ENCODE measurements around the gene POT1. TPM values are rescaled to one million over a fixed set of nuclear protein-coding genes. Genes with fewer than 3 reads are reported as not detected.

The POT1 gene
- total and polyA plus RNA-seq, 2 donors (not counting 3 experiments of a cell fraction or from before 2014, with no cell fraction given) = 11.1 to 22.4 TPM

DNA sequence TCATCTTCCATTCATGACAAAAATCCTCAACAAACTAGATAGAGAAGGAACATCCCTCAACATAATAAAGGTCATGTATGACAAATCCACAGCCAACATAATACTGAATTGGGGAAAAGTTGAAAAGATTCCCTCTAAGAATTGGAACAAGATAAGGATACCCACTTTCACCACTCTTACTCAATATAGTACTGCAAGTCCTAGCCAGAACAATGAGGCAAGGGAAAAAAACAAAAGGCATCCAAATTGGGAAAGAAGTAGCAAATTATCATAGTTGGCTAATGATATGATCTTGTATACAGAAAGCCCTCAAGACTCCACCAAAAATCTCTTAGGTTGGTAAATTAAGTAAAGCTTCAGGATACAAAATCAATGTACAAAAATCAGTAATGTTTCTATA is 4.7 kb downstream of the POT1 start:
- POLR2A ChIA-PET = no interaction called here
- Histone ChIP-seq H3K4me1 (ENCODE audit: control insufficient read depth, extremely low read depth, insufficient read depth, low read length) (peaks cover 22% of the 10 kb centered on the region), H3K9ac (replicated peaks; ENCODE audit: extremely low read depth, insufficient read depth, low read length) (no peak overlapping the region), H2AFZ (ENCODE audit: low read depth, low read length) (no peak overlapping the region), H3K27me3 (ENCODE audit: control insufficient read depth in 2 of 2, insufficient read depth in 2 of 2, low read length in 2 of 2) (no peaks in the 10 kb centered on the region), H4K20me1 (replicated peaks; ENCODE audit: control insufficient read depth, extremely low read depth, insufficient read depth, low read length) (no peaks in the 10 kb centered on the region), H3K36me3 (ENCODE audit: control insufficient read depth in 2 of 2, extremely low read depth in 1 of 2, insufficient read depth in 2 of 2, low read length in 2 of 2) (peaks cover 0 to 2% of the 10 kb centered on the region in 2 experiments), H3K27ac (ENCODE audit: insufficient read depth, low read depth, low read length) (no peak overlapping the region), H3K9me3 (replicated peaks; ENCODE audit: control insufficient read depth, insufficient read depth, low read length) (no peaks in the 10 kb centered on the region), H3K4me3 (replicated peaks in 1 of 3; ENCODE audit: insufficient read depth in 1 of 3, low read depth in 1 of 3, low read length in 3 of 3) (no peak overlapping the region), H3K79me2 (ENCODE audit: control insufficient read depth, insufficient read depth, low read length) (peaks cover 74% of the 10 kb centered on the region), H3K9me1 (replicated peaks; ENCODE audit: control insufficient read depth, extremely low read depth, insufficient read depth, low read length) (no peaks in the 10 kb centered on the region), H3K4me2 (ENCODE audit: insufficient read depth, low read length) (no peak overlapping the region)
- BruUV-seq (replicated peaks) = no TSS peak
- intact Hi-C loops (cut with micrococcal nuclease) = loop anchor here (5.0 kb wide), 1 partner anchor 1283 kb away; no protein-coding TSS in a partner anchor
- no peak for DNase-seq (ENCODE audit: low read depth, low spot score)
- dilution Hi-C loops (cut with MboI; ENCODE audit: extremely low pct_ligation_motif_present, low sequenced_read_pairs) = no loop called here
- FAIRE-seq = no peak
- TF ChIP-seq EZH2 (IDR thresholded peaks at IDR 0.05; ENCODE audit: borderline replicate concordance, low read depth, low read length, severe bottlenecking) (no peak), MYC (IDR thresholded peaks at IDR 0.05; ENCODE audit: low read depth, low read length) (no peak), GATA2 (IDR thresholded peaks at IDR 0.05; ENCODE audit: insufficient read depth, insufficient read length, low read depth, low read length) (no peak), POLR2AphosphoS5 (IDR thresholded peaks at IDR 0.05; ENCODE audit: insufficient read depth, low read depth, low read length) (no peak), POLR2A (IDR thresholded peaks at IDR 0.05; ENCODE audit: low read depth, low read length) (no peak), JUN (IDR thresholded peaks at IDR 0.05; ENCODE audit: borderline replicate concordance, insufficient read depth, insufficient read length, low read depth) (no peak), FOS (IDR thresholded peaks at IDR 0.05; ENCODE audit: borderline replicate concordance, insufficient read depth, low read length) (no peak)
- TF ChIP-seq, protein P1, sequence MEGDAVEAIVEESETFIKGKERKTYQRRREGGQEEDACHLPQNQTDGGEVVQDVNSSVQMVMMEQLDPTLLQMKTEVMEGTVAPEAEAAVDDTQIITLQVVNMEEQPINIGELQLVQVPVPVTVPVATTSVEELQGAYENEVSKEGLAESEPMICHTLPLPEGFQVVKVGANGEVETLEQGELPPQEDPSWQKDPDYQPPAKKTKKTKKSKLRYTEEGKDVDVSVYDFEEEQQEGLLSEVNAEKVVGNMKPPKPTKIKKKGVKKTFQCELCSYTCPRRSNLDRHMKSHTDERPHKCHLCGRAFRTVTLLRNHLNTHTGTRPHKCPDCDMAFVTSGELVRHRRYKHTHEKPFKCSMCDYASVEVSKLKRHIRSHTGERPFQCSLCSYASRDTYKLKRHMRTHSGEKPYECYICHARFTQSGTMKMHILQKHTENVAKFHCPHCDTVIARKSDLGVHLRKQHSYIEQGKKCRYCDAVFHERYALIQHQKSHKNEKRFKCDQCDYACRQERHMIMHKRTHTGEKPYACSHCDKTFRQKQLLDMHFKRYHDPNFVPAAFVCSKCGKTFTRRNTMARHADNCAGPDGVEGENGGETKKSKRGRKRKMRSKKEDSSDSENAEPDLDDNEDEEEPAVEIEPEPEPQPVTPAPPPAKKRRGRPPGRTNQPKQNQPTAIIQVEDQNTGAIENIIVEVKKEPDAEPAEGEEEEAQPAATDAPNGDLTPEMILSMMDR (IDR thresholded peaks at IDR 0.05; ENCODE audit: extremely low read depth in 1 of 2, insufficient read depth in 1 of 2, low read depth in 1 of 2, low read length in 2 of 2) = no peak
- TF ChIP-seq, protein P2, sequence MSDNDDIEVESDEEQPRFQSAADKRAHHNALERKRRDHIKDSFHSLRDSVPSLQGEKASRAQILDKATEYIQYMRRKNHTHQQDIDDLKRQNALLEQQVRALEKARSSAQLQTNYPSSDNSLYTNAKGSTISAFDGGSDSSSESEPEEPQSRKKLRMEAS (IDR thresholded peaks at IDR 0.05; ENCODE audit: insufficient read depth, insufficient read length) = no peak
- CTCF ChIA-PET = no interaction called here
